Activated T-cell treated with anti-CD3 and anti-CD28 coated beads for 24 hours (primary cell): ENCODE results near the gene APBB1.

Source experiments
- DNase-seq: peaks from one replicate; pipeline ENCODE4 v3.0.0-alpha.2; 2020; ENCODE audit warnings: low read depth

Gene APBB1

GRCh38 chr11:6391537-6392134, 27.3 kb downstream of the APBB1 start:
- no peak for DNase-seq

- DNase-seq: no peak
Observed at GRCh38 chr11:6390718-6391469, 28.0 kb downstream of the APBB1 start.

- peak; percentile 90 for DNase-seq
Observed at GRCh38 chr11:6389905-6390717, 28.8 kb downstream of the APBB1 start, which contains the start of gene SMPD1. TSS of gene SMPD1 (plus strand) at chr11:6390474. CDS start at chr11:6390599, 125 bp downstream.

- no peak for DNase-seq
Observed at GRCh38 chr11:6388748-6389147, 30.1 kb downstream of the APBB1 start.

- DNase-seq: no peak
Observed at GRCh38 chr11:6387811-6388599, 30.9 kb downstream of the APBB1 start.

- DNase-seq: no peak
Observed at GRCh38 chr11:6385046-6385777, 33.7 kb downstream of the APBB1 start.

GRCh38 chr11:6378640-6378989, 40.3 kb downstream of the APBB1 start:
- no peak for DNase-seq

GRCh38 chr11:6377902-6378639, 40.8 kb downstream of the APBB1 start:
- DNase-seq: no peak

GRCh38 chr11:6371825-6372224, 47.1 kb downstream of the APBB1 start:
- DNase-seq: no peak

GRCh38 chr11:6365659-6366058, 53.2 kb downstream of the APBB1 start:
- DNase-seq: no peak

GRCh38 chr11:6362873-6363678, 55.8 kb downstream of the APBB1 start:
- DNase-seq: peak; percentile 66

- no peak for DNase-seq
Observed at GRCh38 chr11:6362185-6362872, 56.6 kb downstream of the APBB1 start.

GRCh38 chr11:6360183-6360582, 58.7 kb downstream of the APBB1 start:
- DNase-seq: no peak

- peak; percentile 20 for DNase-seq
Observed at GRCh38 chr11:6357222-6357621, 61.7 kb downstream of the APBB1 start.

GRCh38 chr11:6356503-6357055, 62.3 kb downstream of the APBB1 start:
- no peak for DNase-seq

GRCh38 chr11:6354651-6355485, 64.0 kb downstream of the APBB1 start:
- DNase-seq: no peak

GRCh38 chr11:6353367-6353987, 65.4 kb downstream of the APBB1 start:
- DNase-seq: peak; percentile 46
